Astrocyte (in vitro differentiated cells and primary cell): ENCODE results near the gene KIAA1671. TPM values are rescaled to one million over a fixed set of nuclear protein-coding genes. Genes with fewer than 3 reads are reported as not detected.

Experiments used
- DNase-seq: peaks from one replicate; pipeline ENCODE4 v3.0.0-alpha.2; 2010; ENCODE audit warnings: low read depth
- FAIRE-seq: peaks from 2 replicates; lab custom pipeline; 2011; peaks lifted over from hg19 to GRCh38; lab: Jason Lieb, UNC
- H2AFZ ChIP-seq: 2 replicates; pipeline ENCODE4 v1.6.0; 2012; ENCODE audit warnings: low read depth, low read length, inconsistent platforms
- H3K27ac ChIP-seq: 2 replicates; pipeline ENCODE4 v1.5.1; 2011; ENCODE audit warnings: low read depth, low read length, inconsistent platforms
- H3K27me3 ChIP-seq: 2 replicates; pipeline ENCODE4 v1.6.0; 2011; ENCODE audit warnings: low read length, inconsistent platforms; ENCODE audit not compliant: insufficient read depth
- H3K36me3 ChIP-seq: 2 replicates; pipeline ENCODE4 v1.5.1; 2011; ENCODE audit warnings: low read length, inconsistent platforms; ENCODE audit not compliant: insufficient read depth
- H3K4me1 ChIP-seq: 2 replicates; pipeline ENCODE4 v1.5.1; 2011; ENCODE audit warnings: low read length, inconsistent platforms; ENCODE audit not compliant: insufficient read depth
- H3K4me2 ChIP-seq: 2 replicates; pipeline ENCODE4 v1.6.0; 2012; ENCODE audit warnings: low read length, inconsistent platforms
- H3K4me3 ChIP-seq: 2 replicates; pipeline ENCODE4 v1.5.1; 2011; ENCODE audit warnings: low read depth, mild to moderate bottlenecking, low read length, inconsistent platforms; ENCODE audit not compliant: insufficient read depth
- H3K79me2 ChIP-seq: 2 replicates; pipeline ENCODE4 v1.6.0; 2012; ENCODE audit warnings: mild to moderate bottlenecking, low read length, inconsistent platforms; ENCODE audit not compliant: insufficient read depth
- H3K9ac ChIP-seq: 2 replicates; pipeline ENCODE4 v1.6.0; 2012; ENCODE audit warnings: mild to moderate bottlenecking, low read length, inconsistent platforms
- H3K9me3 ChIP-seq: 2 replicates; pipeline ENCODE4 v1.5.1; 2012; ENCODE audit warnings: low read depth, mild to moderate bottlenecking, low read length, inconsistent platforms; ENCODE audit not compliant: insufficient read depth
- H4K20me1 ChIP-seq: 2 replicates; pipeline ENCODE4 v1.6.0; 2012; ENCODE audit warnings: low read length, inconsistent platforms; ENCODE audit not compliant: insufficient read depth
- H3K27ac Mint-ChIP-seq: one replicate; pipeline ENCODE4 v1.8.0; 2021; ENCODE audit warnings: mild to moderate bottlenecking, mixed read lengths; ENCODE audit not compliant: unreplicated experiment
- H3K27me3 Mint-ChIP-seq: one replicate; pipeline ENCODE4 v1.8.0; 2021; ENCODE audit warnings: low read depth, mixed read lengths; ENCODE audit not compliant: unreplicated experiment
- H3K36me3 Mint-ChIP-seq: one replicate; pipeline ENCODE4 v1.8.0; 2021; ENCODE audit warnings: low read depth, mixed read lengths; ENCODE audit not compliant: unreplicated experiment
- H3K4me1 Mint-ChIP-seq: one replicate; pipeline ENCODE4 v1.8.0; 2021; ENCODE audit warnings: low read depth, mixed read lengths; ENCODE audit not compliant: unreplicated experiment
- H3K4me3 Mint-ChIP-seq: one replicate; pipeline ENCODE4 v1.8.0; 2021; ENCODE audit warnings: mild to moderate bottlenecking, moderate library complexity, mixed read lengths; ENCODE audit not compliant: unreplicated experiment
- H3K9me3 Mint-ChIP-seq: one replicate; pipeline ENCODE4 v1.8.0; 2021; ENCODE audit warnings: mild to moderate bottlenecking, mixed read lengths; ENCODE audit not compliant: unreplicated experiment
- EZH2 ChIP-seq: IDR thresholded peaks from 2 replicates; pipeline ENCODE4 v1.6.1; 2012; ENCODE audit warnings: mild to moderate bottlenecking, low read length, inconsistent platforms; ENCODE audit not compliant: insufficient read depth
- total RNA-seq: library from RNA; stranded (reverse); gene quantifications from 2 replicates; pipeline ENCODE4 v1.2.1, GENCODE V29; 2021
- TF ChIP-seq, protein P1 (sequence below): IDR thresholded peaks from 2 replicates; pipeline ENCODE4 v1.5.1; 2011; ENCODE audit warnings: low read depth, mild to moderate bottlenecking, inconsistent platforms, low read length, moderate library complexity; ENCODE audit not compliant: insufficient read depth

KIAA1671 gene
- total RNA-seq, 1 donor from 2014 or later: 28.4 TPM

DNA sequence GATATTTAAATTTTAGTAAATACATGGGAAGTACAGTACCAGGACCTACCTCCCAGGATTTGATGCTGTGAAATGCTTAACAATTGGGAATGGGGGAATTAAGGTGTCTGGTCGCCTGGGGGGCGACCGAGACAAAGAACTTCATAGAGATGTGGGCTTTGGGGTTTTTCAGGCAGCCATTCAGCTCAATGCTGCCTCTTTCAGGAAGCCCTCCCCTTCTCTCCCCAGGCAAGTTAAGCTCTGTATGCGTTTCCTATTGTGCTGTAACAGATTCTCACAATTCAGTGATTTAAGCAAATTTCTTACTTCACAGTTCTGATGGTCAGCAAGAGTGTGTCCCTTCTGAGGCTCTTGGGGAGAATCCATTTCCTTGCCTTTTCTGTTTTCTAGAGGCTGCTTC lies 53.8 kb downstream of the KIAA1671 start:
- Histone ChIP-seq H3K4me2 (no peak overlapping the region), H3K4me1 (no peaks in the 10 kb centered on the region), H3K27me3 (no peaks in the 10 kb centered on the region), H2AFZ (no peak overlapping the region), H3K9me3 (no peaks in the 10 kb centered on the region), H3K79me2 (no peaks in the 10 kb centered on the region), H3K36me3 (no peaks in the 10 kb centered on the region), H3K27ac (no peak overlapping the region), H3K4me3 (no peak overlapping the region), H4K20me1 (no peaks in the 10 kb centered on the region), H3K9ac (no peak overlapping the region)
- Mint-ChIP-seq H3K36me3 (no peaks in the 10 kb centered on the region), H3K4me1 (peaks cover 4% of the 10 kb centered on the region), H3K9me3 (no peaks in the 10 kb centered on the region), H3K27ac (no peak overlapping the region), H3K4me3 (no peak overlapping the region), H3K27me3 (no peaks in the 10 kb centered on the region)
- DNase-seq: no peak
- no peak for FAIRE-seq
- TF ChIP-seq, protein P1, sequence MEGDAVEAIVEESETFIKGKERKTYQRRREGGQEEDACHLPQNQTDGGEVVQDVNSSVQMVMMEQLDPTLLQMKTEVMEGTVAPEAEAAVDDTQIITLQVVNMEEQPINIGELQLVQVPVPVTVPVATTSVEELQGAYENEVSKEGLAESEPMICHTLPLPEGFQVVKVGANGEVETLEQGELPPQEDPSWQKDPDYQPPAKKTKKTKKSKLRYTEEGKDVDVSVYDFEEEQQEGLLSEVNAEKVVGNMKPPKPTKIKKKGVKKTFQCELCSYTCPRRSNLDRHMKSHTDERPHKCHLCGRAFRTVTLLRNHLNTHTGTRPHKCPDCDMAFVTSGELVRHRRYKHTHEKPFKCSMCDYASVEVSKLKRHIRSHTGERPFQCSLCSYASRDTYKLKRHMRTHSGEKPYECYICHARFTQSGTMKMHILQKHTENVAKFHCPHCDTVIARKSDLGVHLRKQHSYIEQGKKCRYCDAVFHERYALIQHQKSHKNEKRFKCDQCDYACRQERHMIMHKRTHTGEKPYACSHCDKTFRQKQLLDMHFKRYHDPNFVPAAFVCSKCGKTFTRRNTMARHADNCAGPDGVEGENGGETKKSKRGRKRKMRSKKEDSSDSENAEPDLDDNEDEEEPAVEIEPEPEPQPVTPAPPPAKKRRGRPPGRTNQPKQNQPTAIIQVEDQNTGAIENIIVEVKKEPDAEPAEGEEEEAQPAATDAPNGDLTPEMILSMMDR: no peak
- no peak for TF ChIP-seq EZH2

DNA sequence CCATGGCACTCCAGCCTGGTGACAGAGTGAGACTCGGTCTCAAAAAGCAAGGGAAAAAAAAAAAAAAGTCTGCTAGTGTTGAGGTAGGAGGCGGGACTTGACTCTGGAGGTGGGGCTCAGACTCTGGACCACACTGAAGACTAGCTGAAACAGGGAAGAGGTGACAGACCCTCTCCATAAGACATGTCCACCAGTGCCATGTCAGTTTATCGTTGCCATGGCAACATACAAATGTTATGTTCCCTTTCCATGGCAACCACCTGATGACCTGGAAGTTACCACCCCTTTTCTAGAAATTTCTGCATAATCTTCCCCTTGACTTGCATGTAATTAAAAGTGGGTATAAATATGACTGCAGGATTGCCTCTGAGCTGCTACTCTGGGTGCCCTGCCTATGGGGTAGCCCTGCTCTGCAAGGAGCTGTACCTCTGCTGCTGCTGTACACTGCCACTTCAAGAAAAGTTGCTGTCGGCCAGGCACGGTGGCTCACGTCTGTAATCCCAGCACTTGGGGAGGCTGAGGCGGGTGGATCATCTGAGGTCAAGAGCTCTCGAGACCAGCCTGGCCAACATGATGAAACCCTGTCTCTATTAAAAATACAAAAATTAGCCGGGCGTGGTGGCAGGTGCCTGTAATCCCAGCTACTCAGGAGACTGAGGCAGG lies 55.1 kb downstream of the KIAA1671 start:
- Histone ChIP-seq H2AFZ (no peak overlapping the region), H3K9ac (no peak overlapping the region), H3K4me3 (no peak overlapping the region), H3K79me2 (no peaks in the 10 kb centered on the region), H3K27ac (no peak overlapping the region), H3K4me1 (no peaks in the 10 kb centered on the region), H4K20me1 (no peaks in the 10 kb centered on the region), H3K27me3 (no peaks in the 10 kb centered on the region), H3K36me3 (no peaks in the 10 kb centered on the region), H3K4me2 (no peak overlapping the region), H3K9me3 (no peaks in the 10 kb centered on the region)
- Mint-ChIP-seq H3K27ac (peak overlapping the region; percentile 78), H3K36me3 (no peaks in the 10 kb centered on the region), H3K4me1 (no peaks in the 10 kb centered on the region), H3K9me3 (no peaks in the 10 kb centered on the region), H3K27me3 (no peaks in the 10 kb centered on the region), H3K4me3 (no peak overlapping the region)
- no peak for DNase-seq
- no peak for FAIRE-seq
- no peak for TF ChIP-seq EZH2

DNA sequence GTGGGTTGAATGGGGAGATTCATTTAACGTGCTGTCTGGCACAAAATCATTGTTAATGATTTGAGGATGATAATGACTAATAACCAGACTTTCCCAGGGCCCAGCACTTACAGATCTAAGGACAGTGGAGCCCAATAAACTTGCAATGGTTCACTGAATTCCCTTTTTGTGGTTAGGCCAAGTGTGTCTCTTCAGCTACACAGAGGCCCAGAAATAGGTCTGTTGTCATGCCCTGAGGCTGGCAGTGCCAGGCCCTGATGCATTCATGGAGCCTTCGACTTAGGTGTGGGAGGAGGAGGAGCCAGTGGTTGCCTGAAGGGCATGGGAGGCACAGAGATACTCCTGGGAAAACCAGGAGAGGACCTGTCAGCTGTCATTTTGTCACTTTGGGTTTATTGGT lies 56.1 kb downstream of the KIAA1671 start:
- Histone ChIP-seq H2AFZ (no peak overlapping the region), H3K9me3 (no peaks in the 10 kb centered on the region), H3K36me3 (no peaks in the 10 kb centered on the region), H3K4me3 (no peak overlapping the region), H3K79me2 (no peaks in the 10 kb centered on the region), H3K27ac (no peak overlapping the region), H3K4me2 (no peak overlapping the region), H4K20me1 (no peaks in the 10 kb centered on the region), H3K9ac (no peak overlapping the region), H3K4me1 (no peaks in the 10 kb centered on the region), H3K27me3 (no peaks in the 10 kb centered on the region)
- no peak for DNase-seq
- Mint-ChIP-seq H3K27me3 (no peaks in the 10 kb centered on the region), H3K9me3 (no peaks in the 10 kb centered on the region), H3K36me3 (no peaks in the 10 kb centered on the region), H3K4me1 (peaks cover 2% of the 10 kb centered on the region), H3K4me3 (no peak overlapping the region), H3K27ac (no peak overlapping the region)
- TF ChIP-seq EZH2: no peak
- TF ChIP-seq, protein P1: no peak
- no peak for FAIRE-seq
